ENCODE data around the gene HBE1. TPM values are rescaled to one million over a fixed set of nuclear protein-coding genes. Genes with fewer than 3 reads are reported as not detected.

The HBE1 gene
- total and polyA plus RNA-seq, 2 donors = 1.8 to 5.5 TPM

DNA sequence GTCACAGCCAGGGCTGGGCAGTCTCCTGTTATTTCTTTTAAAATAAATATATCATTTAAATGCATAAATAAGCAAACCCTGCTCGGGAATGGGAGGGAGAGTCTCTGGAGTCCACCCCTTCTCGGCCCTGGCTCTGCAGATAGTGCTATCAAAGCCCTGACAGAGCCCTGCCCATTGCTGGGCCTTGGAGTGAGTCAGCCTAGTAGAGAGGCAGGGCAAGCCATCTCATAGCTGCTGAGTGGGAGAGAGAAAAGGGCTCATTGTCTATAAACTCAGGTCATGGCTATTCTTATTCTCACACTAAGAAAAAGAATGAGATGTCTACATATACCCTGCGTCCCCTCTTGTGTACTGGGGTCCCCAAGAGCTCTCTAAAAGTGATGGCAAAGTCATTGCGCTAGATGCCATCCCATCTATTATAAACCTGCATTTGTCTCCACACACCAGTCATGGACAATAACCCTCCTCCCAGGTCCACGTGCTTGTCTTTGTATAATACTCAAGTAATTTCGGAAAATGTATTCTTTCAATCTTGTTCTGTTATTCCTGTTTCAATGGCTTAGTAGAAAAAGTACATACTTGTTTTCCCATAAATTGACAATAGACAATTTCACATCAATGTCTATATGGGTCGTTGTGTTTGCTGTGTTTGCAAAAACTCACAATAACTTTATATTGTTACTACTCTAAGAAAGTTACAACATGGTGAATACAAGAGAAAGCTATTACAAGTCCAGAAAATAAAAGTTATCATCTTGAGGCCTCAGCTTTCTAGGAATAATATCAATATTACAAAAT is 18.6 kb upstream of the HBE1 start:
- Histone ChIP-seq H3K4me1 (ENCODE audit: control insufficient read depth in 2 of 2, insufficient read depth in 2 of 2, low read length in 2 of 2) (no peaks in the 10 kb centered on the region), H3K4me3 (ENCODE audit: low read length in 2 of 2) (no peak overlapping the region), H3K27me3 (ENCODE audit: control insufficient read depth in 2 of 2, insufficient read depth in 1 of 2, low read length in 1 of 2) (no peaks in the 10 kb centered on the region), H3K36me3 (ENCODE audit: control insufficient read depth in 2 of 2, insufficient read depth in 2 of 2, low read length in 1 of 2) (no peaks in the 10 kb centered on the region), H3K9me3 (ENCODE audit: control insufficient read depth in 2 of 2, insufficient read depth in 1 of 2, low read length in 1 of 2) (no peaks in the 10 kb centered on the region), H3K27ac (ENCODE audit: low read depth in 1 of 2, low read length in 1 of 2) (no peak overlapping the region)
- 92% methylated on average over 7 of the region's 7 CpGs for WGBS
- no peak for DNase-seq (ENCODE audit: low read depth in 6 of 9, low spot score in 9 of 9)

- H3K9me3 ChIP-seq (ENCODE audit: control insufficient read depth in 2 of 2, insufficient read depth in 1 of 2, low read length in 1 of 2) = no peaks in the 10 kb centered on the region
- no peak overlapping the region for H3K4me3 ChIP-seq (ENCODE audit: low read length in 2 of 2)
- no peaks in the 10 kb centered on the region for H3K4me1 ChIP-seq (ENCODE audit: control insufficient read depth in 2 of 2, insufficient read depth in 2 of 2, low read length in 2 of 2)
- no peaks in the 10 kb centered on the region for H3K36me3 ChIP-seq (ENCODE audit: control insufficient read depth in 2 of 2, insufficient read depth in 2 of 2, low read length in 1 of 2)
- H3K27ac ChIP-seq (ENCODE audit: low read depth in 1 of 2, low read length in 1 of 2) = no peak overlapping the region
- 93% methylated on average over 3 of the region's 3 CpGs for WGBS
- DNase-seq (ENCODE audit: low read depth in 6 of 9, low spot score in 9 of 9) = no peak
- H3K27me3 ChIP-seq (ENCODE audit: control insufficient read depth in 2 of 2, insufficient read depth in 1 of 2, low read length in 1 of 2) = no peaks in the 10 kb centered on the region
These were observed 17.2 kb upstream of the HBE1 start for GRCh38 chr11:5286901-5287300.

- no peak overlapping the region for H3K27ac ChIP-seq (ENCODE audit: low read depth in 1 of 2, low read length in 1 of 2)
- H3K4me3 ChIP-seq (ENCODE audit: low read length in 2 of 2) = no peak overlapping the region
- no peaks in the 10 kb centered on the region for H3K36me3 ChIP-seq (ENCODE audit: control insufficient read depth in 2 of 2, insufficient read depth in 2 of 2, low read length in 1 of 2)
- no peaks in the 10 kb centered on the region for H3K4me1 ChIP-seq (ENCODE audit: control insufficient read depth in 2 of 2, insufficient read depth in 2 of 2, low read length in 2 of 2)
- 33% methylated on average over 1 of the region's 1 CpG for WGBS
- H3K27me3 ChIP-seq (ENCODE audit: control insufficient read depth in 2 of 2, insufficient read depth in 1 of 2, low read length in 1 of 2) = no peaks in the 10 kb centered on the region
- DNase-seq (ENCODE audit: low read depth in 6 of 9, low spot score in 9 of 9) = no peak
- H3K9me3 ChIP-seq (ENCODE audit: control insufficient read depth in 2 of 2, insufficient read depth in 1 of 2, low read length in 1 of 2) = no peaks in the 10 kb centered on the region
These were observed 16.6 kb upstream of the HBE1 start for GRCh38 chr11:5286351-5286750.

DNA sequence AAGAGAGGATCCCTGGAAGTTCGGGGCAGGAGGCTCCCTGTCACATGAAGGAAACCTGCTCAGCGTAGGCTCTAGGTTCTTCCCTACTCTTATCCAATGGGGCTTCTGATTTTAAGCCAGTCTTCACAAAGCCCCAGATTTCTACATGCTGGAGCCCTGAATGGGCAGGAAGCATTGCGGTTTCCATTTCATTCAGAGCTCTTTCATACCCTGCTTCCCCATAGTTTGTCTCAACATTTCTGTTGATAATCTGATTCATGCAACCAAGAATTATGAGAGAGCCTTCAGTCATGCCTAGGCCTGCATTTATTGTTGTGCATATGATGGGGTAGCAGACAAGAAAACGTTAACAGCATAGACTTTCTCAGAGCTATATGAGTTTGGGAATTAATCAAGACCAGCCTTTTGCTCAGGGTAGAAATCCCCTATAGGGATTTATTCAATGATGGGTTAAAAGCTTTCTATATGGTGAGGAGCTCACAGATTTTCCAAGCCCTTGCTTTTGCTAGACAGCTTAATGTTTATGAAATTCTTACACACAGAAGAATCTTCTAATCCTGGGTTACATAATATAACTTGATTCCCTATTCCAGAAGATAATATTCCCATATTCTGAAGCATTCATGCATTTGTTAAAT is 16.1 kb upstream of the HBE1 start:
- H3K27me3 ChIP-seq (ENCODE audit: control insufficient read depth in 2 of 2, insufficient read depth in 1 of 2, low read length in 1 of 2) = no peaks in the 10 kb centered on the region
- peak overlapping the region in 1 of 2 donors; percentile 5 for H3K27ac ChIP-seq (ENCODE audit: low read depth in 1 of 2, low read length in 1 of 2)
- no peaks in the 10 kb centered on the region for H3K9me3 ChIP-seq (ENCODE audit: control insufficient read depth in 2 of 2, insufficient read depth in 1 of 2, low read length in 1 of 2)
- H3K36me3 ChIP-seq (ENCODE audit: control insufficient read depth in 2 of 2, insufficient read depth in 2 of 2, low read length in 1 of 2) = no peaks in the 10 kb centered on the region
- H3K4me3 ChIP-seq (ENCODE audit: low read length in 2 of 2) = no peak overlapping the region
- no peaks in the 10 kb centered on the region for H3K4me1 ChIP-seq (ENCODE audit: control insufficient read depth in 2 of 2, insufficient read depth in 2 of 2, low read length in 2 of 2)
- 88% methylated on average over 4 of the region's 4 CpGs for WGBS
- no peak for DNase-seq (ENCODE audit: low read depth in 6 of 9, low spot score in 9 of 9)

- Histone ChIP-seq H3K27ac (ENCODE audit: low read depth in 1 of 2, low read length in 1 of 2) (no peak overlapping the region), H3K36me3 (ENCODE audit: control insufficient read depth in 2 of 2, insufficient read depth in 2 of 2, low read length in 1 of 2) (no peaks in the 10 kb centered on the region), H3K9me3 (ENCODE audit: control insufficient read depth in 2 of 2, insufficient read depth in 1 of 2, low read length in 1 of 2) (no peaks in the 10 kb centered on the region), H3K27me3 (ENCODE audit: control insufficient read depth in 2 of 2, insufficient read depth in 1 of 2, low read length in 1 of 2) (no peaks in the 10 kb centered on the region), H3K4me3 (ENCODE audit: low read length in 2 of 2) (no peak overlapping the region), H3K4me1 (ENCODE audit: control insufficient read depth in 2 of 2, insufficient read depth in 2 of 2, low read length in 2 of 2) (no peaks in the 10 kb centered on the region)
- WGBS = 96% methylated on average over 2 of the region's 2 CpGs
- DNase-seq (ENCODE audit: low read depth in 6 of 9, low spot score in 9 of 9) = no peak
These were observed 14.9 kb upstream of the HBE1 start for GRCh38 chr11:5284637-5285036.

- Histone ChIP-seq H3K27ac (ENCODE audit: low read depth in 1 of 2, low read length in 1 of 2) (no peak overlapping the region), H3K4me3 (ENCODE audit: low read length in 2 of 2) (no peak overlapping the region), H3K9me3 (ENCODE audit: control insufficient read depth in 2 of 2, insufficient read depth in 1 of 2, low read length in 1 of 2) (no peaks in the 10 kb centered on the region), H3K4me1 (ENCODE audit: control insufficient read depth in 2 of 2, insufficient read depth in 2 of 2, low read length in 2 of 2) (no peaks in the 10 kb centered on the region), H3K27me3 (ENCODE audit: control insufficient read depth in 2 of 2, insufficient read depth in 1 of 2, low read length in 1 of 2) (no peaks in the 10 kb centered on the region), H3K36me3 (ENCODE audit: control insufficient read depth in 2 of 2, insufficient read depth in 2 of 2, low read length in 1 of 2) (no peaks in the 10 kb centered on the region)
- DNase-seq (ENCODE audit: low read depth in 6 of 9, low spot score in 9 of 9) = no peak
- 92% methylated on average over 1 of the region's 1 CpG for WGBS
These were observed 14.1 kb upstream of the HBE1 start for GRCh38 chr11:5283882-5284281.

- no peak for DNase-seq (ENCODE audit: low read depth in 6 of 9, low spot score in 9 of 9)
- Histone ChIP-seq H3K27me3 (ENCODE audit: control insufficient read depth in 2 of 2, insufficient read depth in 1 of 2, low read length in 1 of 2) (no peaks in the 10 kb centered on the region), H3K9me3 (ENCODE audit: control insufficient read depth in 2 of 2, insufficient read depth in 1 of 2, low read length in 1 of 2) (no peaks in the 10 kb centered on the region), H3K4me3 (ENCODE audit: low read length in 2 of 2) (no peak overlapping the region), H3K27ac (ENCODE audit: low read depth in 1 of 2, low read length in 1 of 2) (no peak overlapping the region), H3K36me3 (ENCODE audit: control insufficient read depth in 2 of 2, insufficient read depth in 2 of 2, low read length in 1 of 2) (no peaks in the 10 kb centered on the region), H3K4me1 (ENCODE audit: control insufficient read depth in 2 of 2, insufficient read depth in 2 of 2, low read length in 2 of 2) (no peaks in the 10 kb centered on the region)
- 91% methylated on average over 3 of the region's 3 CpGs for WGBS
These were observed 13.3 kb upstream of the HBE1 start for GRCh38 chr11:5283086-5283485.

DNA sequence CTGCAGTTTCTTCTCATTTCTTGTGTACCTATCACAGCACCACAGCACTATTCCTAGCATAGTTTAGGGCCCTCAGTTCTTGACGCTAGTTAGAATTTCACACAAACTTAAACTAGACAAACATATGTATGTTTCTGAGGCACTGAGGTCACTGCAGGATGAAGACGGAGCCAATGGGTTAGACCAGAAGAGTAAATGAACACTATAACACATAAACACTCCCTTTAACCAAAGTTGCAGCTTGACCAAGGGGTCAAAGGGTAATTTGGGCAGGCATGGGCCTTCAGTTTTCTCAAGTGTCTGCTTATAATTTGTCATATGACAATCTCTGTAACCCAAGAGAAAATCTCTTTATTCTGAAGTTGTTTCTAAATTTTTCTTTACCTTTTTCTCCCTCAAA is 12.9 kb upstream of the HBE1 start:
- Histone ChIP-seq H3K27ac (ENCODE audit: low read depth in 1 of 2, low read length in 1 of 2) (no peak overlapping the region), H3K27me3 (ENCODE audit: control insufficient read depth in 2 of 2, insufficient read depth in 1 of 2, low read length in 1 of 2) (no peaks in the 10 kb centered on the region), H3K4me1 (ENCODE audit: control insufficient read depth in 2 of 2, insufficient read depth in 2 of 2, low read length in 2 of 2) (no peaks in the 10 kb centered on the region), H3K4me3 (ENCODE audit: low read length in 2 of 2) (no peak overlapping the region), H3K9me3 (ENCODE audit: control insufficient read depth in 2 of 2, insufficient read depth in 1 of 2, low read length in 1 of 2) (no peaks in the 10 kb centered on the region), H3K36me3 (ENCODE audit: control insufficient read depth in 2 of 2, insufficient read depth in 2 of 2, low read length in 1 of 2) (no peaks in the 10 kb centered on the region)
- no peak for DNase-seq (ENCODE audit: low read depth in 6 of 9, low spot score in 9 of 9)
- WGBS = 67% methylated on average over 2 of the region's 2 CpGs

DNA sequence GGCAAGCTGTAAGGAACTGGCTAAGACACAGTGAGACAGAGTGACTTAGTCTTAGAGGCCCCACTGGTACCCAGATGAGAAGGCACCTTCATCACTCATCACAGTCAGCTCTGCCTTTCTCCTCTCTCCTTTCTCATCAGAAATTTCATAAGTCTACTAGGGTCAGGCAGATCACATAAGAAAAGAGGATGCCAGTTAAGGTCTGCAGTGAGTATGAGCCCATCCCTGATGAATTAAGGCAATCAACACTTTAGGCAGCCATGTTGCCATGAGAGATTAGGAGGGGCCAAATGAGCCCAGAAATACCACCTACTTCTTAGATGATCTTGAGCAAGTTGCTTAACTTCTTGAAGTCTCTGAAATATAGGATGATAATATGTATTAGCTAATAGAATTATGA is 11.9 kb upstream of the HBE1 start:
- Histone ChIP-seq H3K27ac (ENCODE audit: low read depth in 1 of 2, low read length in 1 of 2) (no peak overlapping the region), H3K36me3 (ENCODE audit: control insufficient read depth in 2 of 2, insufficient read depth in 2 of 2, low read length in 1 of 2) (no peaks in the 10 kb centered on the region), H3K4me1 (ENCODE audit: control insufficient read depth in 2 of 2, insufficient read depth in 2 of 2, low read length in 2 of 2) (no peaks in the 10 kb centered on the region), H3K27me3 (ENCODE audit: control insufficient read depth in 2 of 2, insufficient read depth in 1 of 2, low read length in 1 of 2) (no peaks in the 10 kb centered on the region), H3K9me3 (ENCODE audit: control insufficient read depth in 2 of 2, insufficient read depth in 1 of 2, low read length in 1 of 2) (no peaks in the 10 kb centered on the region), H3K4me3 (ENCODE audit: low read length in 2 of 2) (no peak overlapping the region)
- no peak for DNase-seq (ENCODE audit: low read depth in 6 of 9, low spot score in 9 of 9)

Data from thymus (tissue), 11 donors.